ENCODE results near the gene EML6.
"Not testable (repeated sequence)": the region's sequence is repeated elsewhere in the genome, so short reads cannot be mapped to it uniquely, and the experiment has no call there.

The EML6 gene

DNA sequence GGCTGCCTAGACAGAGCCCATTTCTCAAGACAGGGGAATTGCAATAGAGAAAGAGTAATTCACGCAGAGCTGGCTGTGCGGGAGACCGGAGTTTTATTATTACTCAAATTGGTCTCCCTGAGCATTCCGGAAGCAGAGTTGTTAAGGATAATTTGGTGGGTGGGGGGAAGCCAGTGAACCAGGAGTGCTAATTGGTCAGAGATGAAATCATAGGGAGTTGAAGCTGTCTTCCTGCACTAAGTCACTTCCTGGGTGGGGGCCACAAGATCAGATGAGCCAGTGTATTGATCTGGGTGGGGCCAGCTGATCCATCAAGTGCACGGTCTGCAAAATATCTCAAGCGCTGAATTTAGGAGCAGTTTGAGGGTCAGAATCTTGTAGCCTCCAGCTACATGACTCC is 242.0 kb downstream of the EML6 start:
- no peak for DNase-seq (ENCODE audit: low read depth in 2 of 2)

DNA sequence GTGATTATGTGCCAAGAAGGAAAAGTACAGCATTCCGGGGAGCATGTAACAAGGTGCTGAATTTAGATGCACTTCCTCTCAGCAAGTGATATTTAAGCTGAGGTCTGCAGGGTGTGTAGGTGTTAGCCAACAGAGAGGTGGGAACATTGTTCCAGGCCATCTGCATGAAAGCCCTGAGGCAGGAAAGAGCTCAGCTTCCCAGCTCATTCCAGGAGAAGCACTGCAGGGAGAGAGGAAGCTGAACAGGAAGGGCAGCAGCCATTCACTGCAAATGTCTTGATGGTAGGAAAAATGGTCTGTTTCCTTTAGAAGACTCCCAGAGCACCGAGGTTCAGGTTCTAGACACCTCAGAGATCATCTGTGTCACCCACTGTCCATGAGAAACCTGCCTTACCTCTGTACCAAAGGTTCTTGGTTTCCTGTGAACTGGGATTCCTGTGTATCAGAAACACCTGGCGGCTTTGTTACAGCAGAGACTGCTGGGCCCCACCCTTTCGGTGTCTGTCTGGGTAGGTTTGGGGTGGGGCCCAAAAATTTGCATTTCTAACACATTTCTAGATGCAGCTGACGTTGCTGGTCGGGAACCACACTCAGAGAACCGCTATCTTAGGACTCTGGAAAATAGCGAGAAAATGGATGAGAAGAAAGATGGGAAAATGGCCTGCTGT is 242.8 kb downstream of the EML6 start:
- DNase-seq (ENCODE audit: low read depth in 2 of 2), result no peak

DNA sequence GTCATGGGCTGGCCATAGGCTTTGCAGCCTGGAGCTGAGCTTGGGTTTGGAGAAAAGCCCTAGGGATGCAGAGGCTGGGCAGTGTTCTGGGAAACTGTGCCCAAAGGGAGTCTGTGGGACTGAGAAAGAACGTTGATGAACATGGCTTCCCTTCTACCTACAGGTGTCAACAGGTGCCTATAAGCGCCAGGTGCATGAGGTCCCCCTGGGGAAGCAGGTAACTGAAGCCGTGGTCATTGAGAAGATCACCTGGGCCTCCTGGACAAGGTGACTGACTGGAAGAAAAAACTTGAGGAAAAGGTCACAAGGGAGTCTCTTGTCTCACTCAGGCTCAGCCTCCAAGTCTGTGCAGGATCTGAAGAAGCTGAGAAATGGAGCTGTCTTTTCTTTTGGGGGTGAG is 243.4 kb downstream of the EML6 start:
- no peak for DNase-seq (ENCODE audit: low read depth in 2 of 2)

DNA sequence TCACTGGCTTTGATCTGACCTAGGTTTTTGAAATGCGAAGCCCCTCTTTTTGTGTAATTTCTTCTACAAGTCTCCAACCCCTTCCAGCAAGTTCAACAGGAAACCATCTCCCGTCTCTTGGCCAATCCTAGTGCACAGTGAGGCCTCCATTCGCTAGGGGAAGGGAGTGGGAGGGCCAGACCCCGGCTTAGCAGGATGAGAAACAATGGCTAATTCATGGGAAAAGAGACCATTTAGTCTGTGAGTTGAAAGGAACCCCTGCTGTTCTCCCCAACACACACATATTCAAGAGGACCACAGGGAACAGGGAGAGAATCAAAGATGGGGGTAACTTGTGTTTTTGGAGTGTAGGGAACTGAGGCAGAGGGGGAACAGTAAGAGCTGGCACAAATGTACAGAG is 243.8 kb downstream of the EML6 start:
- no peak for DNase-seq (ENCODE audit: low read depth in 2 of 2)

DNA sequence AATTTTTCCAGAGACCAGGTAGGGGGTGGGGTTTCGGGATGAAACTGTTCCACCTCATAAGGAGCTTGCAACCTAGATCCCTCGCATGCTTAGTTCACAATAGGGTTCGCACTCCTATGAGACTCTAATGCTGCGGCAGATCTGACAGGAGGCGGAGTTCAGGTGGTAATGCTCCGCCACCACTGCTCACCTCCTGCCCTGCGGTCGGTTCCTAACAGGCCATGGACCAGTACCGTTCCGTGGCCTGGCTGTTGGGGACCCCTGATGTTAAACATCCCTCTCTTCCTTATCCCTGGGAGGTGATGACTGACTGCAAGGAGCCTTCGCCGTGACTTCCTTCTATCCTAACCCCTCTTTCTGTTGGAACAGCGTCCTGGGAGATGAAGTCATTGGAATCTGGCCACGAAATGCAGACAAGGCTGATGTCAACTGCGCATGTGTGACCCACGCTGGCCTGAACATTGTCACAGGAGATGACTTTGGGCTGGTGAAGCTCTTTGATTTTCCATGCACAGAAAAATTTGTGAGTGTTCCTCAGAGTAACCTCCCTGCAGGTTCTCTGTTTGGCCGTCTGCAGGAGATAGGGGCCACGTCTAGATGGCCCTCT is 244.4 kb downstream of the EML6 start:
- DNase-seq (ENCODE audit: low read depth in 2 of 2), result no peak

DNA sequence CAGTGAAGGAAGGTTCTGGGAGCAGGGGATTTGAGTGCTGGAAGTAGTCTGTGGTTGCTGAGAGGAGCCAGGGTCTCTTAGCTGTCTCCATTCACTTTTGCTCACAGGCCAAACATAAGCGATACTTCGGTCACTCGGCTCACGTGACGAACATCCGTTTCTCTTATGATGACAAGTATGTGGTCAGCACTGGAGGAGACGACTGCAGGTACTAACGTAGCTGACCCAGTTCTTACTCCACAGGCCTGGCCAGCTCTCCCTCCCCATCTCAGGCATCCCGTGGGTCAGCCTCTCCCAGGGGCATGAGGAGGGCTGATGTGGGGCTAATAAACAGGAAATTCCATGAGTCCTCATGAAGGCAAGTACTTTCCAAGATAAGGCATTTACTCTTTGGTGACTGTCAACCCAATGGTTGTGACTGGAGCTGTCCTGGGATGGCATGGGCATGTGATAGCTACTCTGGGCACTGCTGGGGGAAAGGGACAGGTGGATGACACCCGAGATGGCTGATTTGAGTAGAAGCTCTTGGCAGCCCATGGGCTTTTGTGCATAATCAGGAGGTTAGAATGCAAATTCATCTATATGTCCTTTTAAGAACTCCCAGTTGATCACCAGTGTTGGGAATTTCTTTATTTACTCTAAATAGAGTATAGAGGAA is 245.2 kb downstream of the EML6 start:
- no peak for DNase-seq (ENCODE audit: low read depth in 2 of 2)

DNA sequence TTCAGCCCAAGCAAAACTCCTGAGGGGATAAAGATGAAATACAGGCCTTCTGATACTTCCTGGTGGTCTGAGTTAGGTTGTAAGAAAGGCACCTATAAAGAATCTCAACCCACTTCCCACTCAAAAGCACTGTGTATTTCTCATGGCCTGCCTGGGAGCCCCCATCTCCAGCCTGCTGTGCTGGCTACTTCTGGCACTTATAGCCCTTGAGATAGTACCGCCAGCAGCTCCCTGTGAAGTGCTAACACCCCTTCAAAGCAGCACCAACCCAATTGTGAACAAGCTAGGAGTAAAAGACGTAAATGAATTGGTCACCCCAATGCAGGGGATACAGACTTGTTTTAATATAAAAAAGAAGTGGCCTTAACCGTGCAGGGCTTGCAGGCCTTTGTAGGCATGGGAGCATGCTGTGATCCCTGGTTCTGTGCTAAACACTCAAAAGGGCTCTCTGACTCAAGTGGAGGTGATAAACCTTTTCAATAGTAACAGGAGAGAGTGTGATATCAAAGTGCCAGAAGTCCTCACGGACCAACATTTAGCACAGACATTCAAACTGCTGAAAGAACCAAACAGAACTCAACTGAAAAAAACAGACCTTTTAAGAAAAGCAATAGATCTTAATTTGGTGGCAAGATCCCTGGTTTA is 246.0 kb downstream of the EML6 start:
- no peak for DNase-seq (ENCODE audit: low read depth in 2 of 2)

DNA sequence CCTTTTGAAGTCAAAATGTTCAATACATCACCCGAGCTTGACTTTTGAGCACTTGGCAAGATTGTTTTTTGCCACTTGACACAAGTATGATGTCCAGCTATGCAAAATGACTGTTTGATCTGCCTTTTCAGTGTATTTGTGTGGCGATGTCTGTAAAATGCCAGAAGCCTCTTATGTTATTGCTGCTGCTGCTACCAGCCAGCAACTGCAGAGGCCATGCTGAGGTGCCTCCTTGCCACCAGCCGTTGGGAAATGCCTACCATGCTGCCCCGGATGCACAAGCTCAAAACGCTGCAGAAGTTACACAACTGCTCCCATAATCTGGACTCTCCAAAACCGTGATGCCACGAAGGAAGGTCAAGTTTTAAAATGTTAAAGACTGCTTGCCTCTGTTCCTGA is 246.5 kb downstream of the EML6 start:
- no peak for DNase-seq (ENCODE audit: low read depth in 2 of 2)

DNA sequence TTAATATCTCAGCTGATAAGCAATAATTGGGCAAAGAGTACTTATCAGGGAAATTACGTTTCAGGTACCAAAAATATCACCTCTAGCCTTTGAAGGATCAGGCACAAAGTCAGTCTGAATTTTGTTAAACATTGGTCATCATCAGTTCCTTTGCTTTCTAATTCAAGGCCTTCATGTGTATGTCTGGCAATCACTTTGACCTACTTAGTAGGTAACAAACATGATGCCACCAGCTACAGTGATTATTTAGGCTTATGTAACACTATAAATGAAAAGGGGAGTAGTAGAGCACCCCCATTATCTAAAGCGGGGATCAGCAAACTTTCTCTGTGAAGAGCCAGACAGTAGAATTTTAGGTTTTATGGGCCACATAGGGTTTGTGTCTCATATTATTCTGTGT is 251.7 kb downstream of the EML6 start:
- no peak for DNase-seq (ENCODE audit: low read depth in 2 of 2)

DNA sequence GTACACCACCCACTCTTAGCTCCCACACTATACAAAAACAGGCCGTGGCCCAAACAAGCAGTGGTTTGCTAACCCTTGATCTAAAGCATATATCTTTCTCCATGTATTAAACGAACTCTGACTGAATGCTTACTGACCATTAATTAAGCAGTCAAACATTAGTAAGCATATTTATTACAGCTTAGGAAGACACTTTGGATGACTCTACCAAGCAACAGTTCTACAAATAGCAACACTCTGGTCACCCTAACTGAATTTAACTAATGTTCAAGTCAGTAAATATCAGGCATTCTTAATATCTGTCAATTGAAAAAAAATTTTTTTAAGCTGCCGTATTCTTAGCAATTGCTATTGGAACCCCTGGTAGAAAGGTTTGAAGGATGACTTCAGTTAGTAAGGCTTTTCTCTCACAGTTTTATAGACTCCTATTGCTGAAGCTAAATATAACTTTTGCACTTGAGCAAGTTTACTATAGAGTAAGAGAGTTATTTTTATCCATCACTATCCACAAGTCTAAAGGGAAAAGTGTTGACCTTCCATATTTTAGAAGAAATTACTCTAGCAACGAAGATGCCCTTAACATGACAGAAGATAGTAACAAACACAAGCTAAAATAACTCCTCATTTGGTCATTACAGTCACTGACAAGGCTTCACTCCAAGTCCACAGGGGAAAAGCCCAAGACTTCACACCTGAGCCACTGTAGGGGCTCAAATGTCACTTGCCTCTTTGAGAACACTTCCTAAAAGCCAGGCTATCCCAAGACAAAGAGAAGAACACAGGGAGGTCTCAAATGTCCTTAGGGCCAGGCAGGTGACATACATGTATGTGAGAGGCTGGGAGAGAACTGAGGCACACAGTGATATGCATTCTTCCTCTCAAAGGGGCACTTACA is 252.4 kb downstream of the EML6 start:
- no peak for DNase-seq (ENCODE audit: low read depth in 2 of 2)

DNA sequence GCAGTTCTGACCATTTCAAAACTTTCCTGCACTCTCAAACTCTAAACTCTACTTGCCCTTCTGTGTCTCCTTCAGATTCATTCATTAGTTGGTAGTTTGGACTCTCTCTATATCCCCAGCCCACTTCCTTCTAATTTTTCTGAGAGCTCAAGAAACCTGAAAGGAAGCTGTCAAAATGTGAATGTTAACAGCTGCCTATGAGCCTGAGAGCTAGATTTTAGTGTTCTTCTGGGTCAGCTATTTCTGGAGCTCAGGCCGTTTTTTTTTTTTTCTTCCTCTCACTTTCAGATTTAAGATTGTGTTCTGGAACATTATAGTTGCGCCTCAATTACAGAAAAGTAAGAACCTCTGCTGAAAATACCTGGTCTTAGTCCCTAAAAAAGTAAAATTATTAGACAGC is 253.7 kb downstream of the EML6 start:
- no peak for DNase-seq (ENCODE audit: low read depth in 2 of 2)

DNA sequence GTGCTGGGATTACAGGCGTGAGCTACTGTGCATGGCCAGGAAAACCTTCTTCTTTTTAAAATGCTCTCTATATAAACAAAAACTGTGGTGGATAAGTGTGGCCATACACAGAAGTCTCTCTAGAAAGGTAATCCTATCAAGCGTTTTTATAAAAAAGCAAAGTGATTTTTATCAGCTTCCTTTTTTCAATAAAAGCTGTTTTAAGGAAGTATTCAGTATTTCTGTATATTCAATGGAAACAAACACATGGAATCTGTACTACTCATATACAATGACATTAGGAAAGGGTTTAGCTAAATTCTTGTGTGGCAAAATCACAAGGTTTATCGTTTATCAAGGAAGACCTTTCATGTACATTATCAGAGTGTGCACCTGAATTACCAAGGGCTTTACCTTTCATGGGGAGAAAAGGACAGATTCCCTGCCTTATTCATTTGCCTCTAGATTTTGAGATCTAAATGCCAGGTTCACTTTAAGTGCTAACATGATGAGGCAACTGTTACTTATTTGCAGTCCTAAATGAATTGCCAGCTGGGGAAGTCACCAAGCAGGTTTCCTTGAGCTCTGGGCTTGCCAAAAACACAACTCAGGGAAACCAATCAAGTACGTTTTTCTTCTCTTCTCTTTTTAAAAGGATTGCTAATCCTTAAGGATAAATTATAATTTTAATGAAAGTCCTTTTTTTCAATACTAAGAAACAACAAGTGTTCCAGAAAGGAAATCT is 256.0 kb downstream of the EML6 start:
- no peak for DNase-seq (ENCODE audit: low read depth in 2 of 2)

DNA sequence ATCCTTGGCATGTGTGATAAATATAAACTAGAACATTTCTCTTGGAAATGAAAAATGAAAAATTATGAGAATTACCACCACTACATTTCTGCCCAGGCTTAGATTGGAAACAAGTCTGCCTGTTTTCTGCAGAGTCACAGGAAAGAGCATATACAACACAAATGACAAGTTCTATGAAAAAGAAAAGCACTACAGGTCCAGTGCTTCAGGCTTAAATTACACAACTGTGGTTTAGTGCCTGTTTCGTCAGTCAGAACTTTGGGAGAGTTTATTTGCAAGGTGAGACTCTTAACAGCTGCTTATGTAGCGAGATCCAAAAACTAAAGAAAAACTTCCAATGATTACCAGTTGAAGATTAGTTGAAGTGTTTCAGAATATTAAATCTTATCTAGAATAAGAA is 257.9 kb downstream of the EML6 start:
- no peak for DNase-seq (ENCODE audit: low read depth in 2 of 2)

DNA sequence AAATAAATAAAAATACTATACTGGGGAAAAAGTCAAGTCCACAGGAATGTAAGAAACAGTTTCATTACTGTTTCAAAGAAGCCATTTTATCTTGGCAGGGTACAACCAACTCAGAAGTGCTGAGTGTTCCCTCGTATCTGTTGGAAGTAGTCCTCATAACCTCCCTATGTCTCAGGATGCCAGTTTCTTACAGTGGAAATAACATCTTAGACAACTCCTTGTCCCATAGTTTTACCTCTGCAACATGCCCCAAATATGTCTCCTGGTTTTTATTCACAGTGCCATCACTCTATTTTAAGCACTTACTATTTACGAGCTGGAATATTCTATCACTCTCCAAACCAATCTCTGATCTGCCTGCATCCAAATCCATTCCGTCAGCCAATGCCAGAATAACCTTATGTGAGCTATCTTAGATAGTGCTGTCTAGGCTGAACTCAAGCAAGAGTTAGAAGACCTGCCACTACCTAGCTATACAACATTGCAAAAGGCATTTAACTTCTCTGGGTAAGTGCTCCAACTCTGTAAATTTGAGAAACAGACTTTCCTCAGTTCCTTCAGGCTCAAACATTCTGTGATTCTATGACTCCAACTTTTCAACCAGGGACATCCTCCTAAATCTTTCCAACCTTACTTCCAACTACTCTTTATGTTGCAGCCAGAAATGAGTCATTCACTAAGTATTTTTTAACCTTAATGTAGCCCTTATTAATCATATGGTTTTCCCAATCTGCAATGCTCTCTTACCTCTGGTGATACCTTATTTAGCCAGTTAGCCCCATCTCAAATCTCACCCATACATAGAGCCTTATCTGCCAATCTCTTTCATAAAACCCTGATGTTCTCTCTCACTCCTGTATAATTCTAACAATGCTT is 260.1 kb downstream of the EML6 start:
- DNase-seq (ENCODE audit: low read depth in 2 of 2), result no peak

DNA sequence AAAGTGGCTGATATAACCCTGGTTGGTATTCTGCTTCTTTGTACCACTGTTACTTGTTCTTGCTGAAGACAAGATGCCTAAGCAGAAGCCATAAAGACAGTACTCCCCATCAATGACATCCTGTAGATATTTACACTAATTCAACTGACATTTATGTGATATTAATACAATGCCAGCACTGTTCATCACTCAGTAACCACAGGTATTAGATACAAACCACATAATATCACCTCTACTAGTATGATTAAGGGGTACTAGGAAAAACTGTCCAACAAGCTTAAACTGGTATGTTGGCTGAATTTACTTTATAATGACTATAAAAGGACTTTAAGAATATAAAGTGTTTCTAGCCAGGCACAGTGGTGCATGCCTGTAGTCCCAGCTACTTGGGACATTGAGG is 261.0 kb downstream of the EML6 start:
- no peak for DNase-seq (ENCODE audit: low read depth in 2 of 2)

DNA sequence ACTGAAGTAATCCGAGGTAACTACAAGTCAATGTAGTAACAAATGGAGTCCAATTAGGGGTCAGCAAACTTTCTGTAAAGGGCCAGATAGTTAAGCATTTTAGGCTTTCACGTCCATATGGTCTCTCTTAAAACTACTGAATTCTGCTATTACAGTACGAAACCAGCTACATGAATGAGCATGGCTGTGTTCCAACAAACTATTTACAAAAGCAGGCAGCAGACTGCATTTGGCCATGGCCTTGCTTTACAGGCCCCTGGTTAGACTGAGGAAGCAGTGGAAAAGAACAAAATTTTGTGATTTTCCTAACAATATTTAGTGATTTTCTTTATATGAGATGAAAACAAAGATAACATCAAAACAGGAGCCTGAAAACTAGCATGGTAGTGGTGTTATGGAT is 262.8 kb downstream of the EML6 start:
- no peak for DNase-seq (ENCODE audit: low read depth in 2 of 2)

DNA sequence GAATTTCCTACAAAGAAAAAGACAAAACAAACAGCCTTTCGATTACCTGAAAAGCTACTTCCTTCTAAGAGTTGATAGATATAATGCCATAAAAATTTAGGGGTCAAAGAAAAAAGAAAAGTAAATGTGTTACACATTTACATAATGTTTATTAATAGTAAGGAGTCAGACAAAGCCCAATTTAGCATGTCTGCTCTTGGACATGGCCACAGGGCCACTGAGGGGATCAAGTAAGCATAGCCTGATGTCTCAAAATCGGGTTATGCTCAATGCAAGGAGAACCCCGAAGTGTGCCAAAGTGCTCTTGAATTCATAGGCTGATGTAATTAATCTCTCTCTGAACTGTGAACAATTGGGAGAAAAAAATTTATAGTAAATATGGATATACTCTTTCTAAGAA is 265.1 kb downstream of the EML6 start:
- no peak for DNase-seq (ENCODE audit: low read depth in 2 of 2)

DNA sequence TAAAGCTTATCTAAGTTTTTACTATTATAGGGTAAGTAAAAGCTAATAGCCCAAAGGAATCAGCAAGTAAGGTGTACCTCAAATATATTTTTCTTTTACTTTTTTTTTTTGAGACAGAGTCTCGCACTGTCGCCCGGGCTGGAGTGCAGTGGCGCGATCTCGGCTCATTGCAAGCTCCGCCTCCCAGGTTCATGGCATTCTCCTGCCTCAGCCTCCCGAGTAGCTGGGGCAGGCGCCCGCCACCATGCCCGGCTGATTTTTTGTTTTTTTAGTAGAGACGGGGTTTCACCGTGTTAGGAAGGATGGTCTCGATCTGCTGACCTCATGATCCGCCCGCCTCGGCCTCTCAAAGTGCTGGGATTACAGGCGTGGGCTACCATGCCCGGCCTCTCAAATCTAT is 267.2 kb downstream of the EML6 start:
- DNase-seq (ENCODE audit: low read depth in 2 of 2), result not testable (repeated sequence)

DNA sequence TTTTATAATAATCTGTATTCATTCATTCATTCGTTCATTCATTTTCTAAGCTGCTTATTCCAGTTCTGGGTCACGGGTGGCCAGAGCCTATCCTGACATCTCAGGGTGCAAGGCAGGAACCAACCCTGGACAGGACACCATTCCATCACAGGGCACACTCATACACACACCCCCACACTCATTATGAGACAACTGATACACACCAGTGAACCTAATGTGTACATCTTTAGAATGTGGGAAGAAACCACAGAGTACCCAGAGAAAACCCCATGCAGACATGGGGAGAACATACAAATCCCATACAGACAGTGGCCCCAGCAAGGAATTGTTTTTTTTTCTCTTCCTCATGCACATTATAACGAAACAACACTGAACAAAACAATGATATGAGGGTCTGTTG is 272.1 kb downstream of the EML6 start:
- no peak for DNase-seq (ENCODE audit: low read depth in 2 of 2)

DNA sequence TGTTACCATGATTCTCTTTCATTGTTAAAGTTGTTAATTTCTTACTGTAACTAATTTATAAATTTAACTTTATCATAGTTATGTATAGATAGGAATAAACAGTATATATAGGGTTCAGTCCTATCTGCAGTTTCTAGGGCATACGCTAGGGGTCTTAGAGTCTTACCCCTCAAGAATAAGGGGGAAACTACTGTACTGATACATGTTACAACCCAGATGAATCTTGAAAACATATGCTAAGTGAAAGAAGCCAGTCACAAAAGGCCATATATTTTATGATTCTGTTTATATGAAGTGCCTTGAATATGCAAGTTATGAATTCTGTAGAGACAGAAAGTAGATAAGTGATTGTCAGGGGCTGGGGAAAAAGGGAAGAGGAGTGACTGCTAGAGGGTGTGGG is 274.4 kb downstream of the EML6 start:
- DNase-seq (ENCODE audit: low read depth in 2 of 2), result no peak

All from stimulated activated CD4-positive, alpha-beta T cell treated with anti-CD3 and anti-CD28 coated beads, Interleukin-4, amount 100 ng/mL, for 48 hours (primary cell).